Measurements from ENCODE around the gene ETFA. TPM values are rescaled to one million over a fixed set of nuclear protein-coding genes. Genes with fewer than 3 reads are reported as not detected.
A peak's percentile ranks its signal among the peaks of the same experiment; 100 is the strongest.
"Not testable (repeated sequence)": the region's sequence is repeated elsewhere in the genome, so short reads cannot be mapped to it uniquely, and the experiment has no call there.

ETFA gene
- total RNA-seq, 2 experiments from 2014 or later: 159 to 164 TPM

- CTCF ChIA-PET: interaction anchor here (1.2 to 1.4 kb wide), 2 partner anchors 9 to 163 kb away, joined by 3 to 4 read pairs; no protein-coding TSS in a partner anchor
- H3K4me1 Mint-ChIP-seq (ENCODE audit: low read depth): peaks cover 16% of the 10 kb centered on the region
Measured at GRCh38 chr15:76313731-76314130, 2.5 kb upstream of the ETFA start.

DNA sequence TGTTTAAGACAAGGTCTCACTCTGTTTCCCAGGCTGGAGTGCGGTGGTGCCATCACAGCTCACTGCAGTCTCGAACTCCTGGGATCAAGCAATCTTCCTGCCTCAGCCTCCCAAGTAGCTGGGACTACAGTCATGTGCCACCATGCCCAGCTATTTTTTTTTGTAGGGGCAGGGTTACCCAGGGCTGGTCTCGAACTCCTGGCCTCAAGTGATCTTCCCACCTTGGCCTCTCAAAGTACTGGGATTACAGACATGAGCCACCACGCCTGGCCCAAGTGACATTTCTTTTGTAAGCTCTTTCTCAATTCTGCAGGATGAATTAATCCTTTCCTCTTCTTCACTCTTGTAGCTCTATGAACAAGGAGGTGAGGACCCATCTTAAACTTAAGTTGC, 1.9 kb upstream of the ETFA start:
- H3K36me3 Mint-ChIP-seq (ENCODE audit: low read depth): peaks cover 10% of the 10 kb centered on the region
- H3K27ac Mint-ChIP-seq; H3K9me3 Mint-ChIP-seq; intact Hi-C loops (cut with micrococcal nuclease); POLR2A ChIA-PET; ATAC-seq; H3K27me3 Mint-ChIP-seq; DNase-seq; H3K4me3 Mint-ChIP-seq: not testable (repeated sequence)
- H3K4me1 Mint-ChIP-seq (ENCODE audit: low read depth): peaks cover 22% of the 10 kb centered on the region
- CTCF ChIA-PET: interaction anchor here (1.2 to 1.4 kb wide), 2 partner anchors 10 to 163 kb away, joined by 3 to 4 read pairs; no protein-coding TSS in a partner anchor

More at GRCh38 chr15:76313731-76314130, 2.5 kb upstream of the ETFA start:
- ATAC-seq (no peak), DNase-seq (no peak)
- POLR2A ChIA-PET: no interaction called here
- H3K9me3 Mint-ChIP-seq: no peaks in the 10 kb centered on the region
- peaks cover 5% of the 10 kb centered on the region for H3K36me3 Mint-ChIP-seq (ENCODE audit: low read depth)
- no peak overlapping the region for H3K4me3 Mint-ChIP-seq
- intact Hi-C loops (cut with micrococcal nuclease): no loop called here
- no peak overlapping the region for H3K27ac Mint-ChIP-seq
- TF ChIP-seq, protein P1, sequence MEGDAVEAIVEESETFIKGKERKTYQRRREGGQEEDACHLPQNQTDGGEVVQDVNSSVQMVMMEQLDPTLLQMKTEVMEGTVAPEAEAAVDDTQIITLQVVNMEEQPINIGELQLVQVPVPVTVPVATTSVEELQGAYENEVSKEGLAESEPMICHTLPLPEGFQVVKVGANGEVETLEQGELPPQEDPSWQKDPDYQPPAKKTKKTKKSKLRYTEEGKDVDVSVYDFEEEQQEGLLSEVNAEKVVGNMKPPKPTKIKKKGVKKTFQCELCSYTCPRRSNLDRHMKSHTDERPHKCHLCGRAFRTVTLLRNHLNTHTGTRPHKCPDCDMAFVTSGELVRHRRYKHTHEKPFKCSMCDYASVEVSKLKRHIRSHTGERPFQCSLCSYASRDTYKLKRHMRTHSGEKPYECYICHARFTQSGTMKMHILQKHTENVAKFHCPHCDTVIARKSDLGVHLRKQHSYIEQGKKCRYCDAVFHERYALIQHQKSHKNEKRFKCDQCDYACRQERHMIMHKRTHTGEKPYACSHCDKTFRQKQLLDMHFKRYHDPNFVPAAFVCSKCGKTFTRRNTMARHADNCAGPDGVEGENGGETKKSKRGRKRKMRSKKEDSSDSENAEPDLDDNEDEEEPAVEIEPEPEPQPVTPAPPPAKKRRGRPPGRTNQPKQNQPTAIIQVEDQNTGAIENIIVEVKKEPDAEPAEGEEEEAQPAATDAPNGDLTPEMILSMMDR (IDR thresholded peaks at IDR 0.05): no peak
- no peaks in the 10 kb centered on the region for H3K27me3 Mint-ChIP-seq

GRCh38 chr15:76312540-76313174, 1.4 kb upstream of the ETFA start:
- Mint-ChIP-seq H3K27ac (no peak overlapping the region), H3K4me1 (ENCODE audit: low read depth) (peaks cover 27% of the 10 kb centered on the region), H3K4me3 (peak overlapping the region; percentile 90), H3K36me3 (ENCODE audit: low read depth) (peaks cover 14% of the 10 kb centered on the region), H3K9me3 (no peaks in the 10 kb centered on the region), H3K27me3 (no peaks in the 10 kb centered on the region)
- intact Hi-C loops (cut with micrococcal nuclease): no loop called here
- TF ChIP-seq, protein P1 (IDR thresholded peaks at IDR 0.05): no peak
- DNase-seq: no peak
- ChIA-PET CTCF (interaction anchor here (1.2 to 1.4 kb wide), 2 partner anchors 10 to 162 kb away, joined by 3 to 4 read pairs; no protein-coding TSS in a partner anchor), POLR2A (no interaction called here)
- no peak for ATAC-seq

DNA sequence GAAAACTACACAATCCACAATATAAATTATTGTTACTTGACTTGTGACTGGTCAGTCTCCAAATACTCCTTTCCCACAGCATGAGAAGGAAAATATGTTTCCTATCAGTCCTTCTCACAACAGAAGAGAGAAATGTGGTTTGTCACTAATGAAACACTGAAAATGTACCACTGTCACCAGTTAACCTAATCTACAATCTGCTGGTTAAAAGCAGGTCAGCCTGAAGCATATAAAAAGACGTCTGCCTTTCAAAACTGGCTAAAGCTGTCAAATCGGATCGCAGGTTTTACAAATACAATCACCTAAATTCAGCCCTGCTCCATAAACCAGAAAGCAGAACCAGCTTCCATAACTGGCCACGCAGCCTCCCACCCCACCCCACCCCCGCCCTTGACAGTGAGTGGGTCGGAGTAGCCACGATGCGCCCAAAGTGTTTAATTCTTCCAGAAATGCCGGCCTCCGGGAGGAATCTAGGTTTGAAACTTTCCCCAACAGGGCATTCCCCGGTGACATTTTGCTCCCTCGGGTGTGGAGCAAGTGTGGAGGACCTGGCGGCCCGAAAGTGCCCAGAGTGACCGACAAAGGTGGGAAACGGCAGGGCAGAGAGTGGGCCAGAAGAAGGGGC, 682 bp downstream of the ETFA start:
- ChIA-PET CTCF (no interaction called here), POLR2A (interaction anchor here (0.9 to 1.8 kb wide), 3 partner anchors 16 to 28 kb away, joined by 3 to 6 read pairs (median 5); no protein-coding TSS in a partner anchor)
- peak; percentile 26 for DNase-seq
- H3K27ac Mint-ChIP-seq: peak overlapping the region; percentile 85
- TF ChIP-seq, protein P1 (IDR thresholded peaks at IDR 0.05): no peak
- intact Hi-C loops (cut with micrococcal nuclease): no loop called here
- H3K9me3 Mint-ChIP-seq: no peaks in the 10 kb centered on the region
- no peaks in the 10 kb centered on the region for H3K27me3 Mint-ChIP-seq
- H3K4me1 Mint-ChIP-seq (ENCODE audit: low read depth): peaks cover 35% of the 10 kb centered on the region
- ATAC-seq: peak; percentile 2
- H3K36me3 Mint-ChIP-seq (ENCODE audit: low read depth): peaks cover 16% of the 10 kb centered on the region
- peak overlapping the region; percentile 90 for H3K4me3 Mint-ChIP-seq

DNA sequence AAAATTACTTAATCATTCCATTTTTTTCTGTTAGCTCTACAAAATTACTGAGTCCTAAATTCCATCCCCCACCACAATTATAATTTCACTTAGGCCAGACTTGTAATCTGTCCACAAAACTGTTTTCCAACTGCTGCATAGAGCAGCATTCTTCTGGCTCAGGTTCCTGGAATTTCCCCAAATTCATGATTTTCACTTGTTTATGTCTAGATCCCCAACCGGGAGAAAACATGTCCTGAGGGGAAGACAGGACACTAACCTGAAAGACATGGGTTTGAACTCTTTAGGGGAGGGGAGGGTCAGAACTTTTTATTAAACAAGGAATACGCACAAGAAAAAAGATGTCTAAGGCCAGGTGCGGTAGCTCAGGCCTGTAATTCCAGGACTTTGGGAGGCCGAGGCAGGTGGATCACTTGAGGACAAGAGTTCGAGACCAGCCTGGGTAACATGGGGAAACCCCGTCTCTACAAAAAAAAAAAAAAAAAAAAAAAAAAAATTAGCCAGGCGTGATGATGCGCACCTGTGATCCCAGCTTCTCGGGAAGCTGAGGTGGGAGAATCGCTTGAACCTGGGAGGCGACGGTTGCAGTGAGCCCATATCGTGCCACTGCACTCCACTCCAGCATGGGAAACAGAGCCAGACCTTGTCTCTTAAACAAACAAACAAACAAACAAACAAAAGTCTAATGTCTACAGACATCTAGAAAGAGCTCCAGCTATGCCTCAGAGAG, 1.5 kb downstream of the ETFA start:
- Mint-ChIP-seq H3K4me1 (ENCODE audit: low read depth) (peaks cover 39% of the 10 kb centered on the region), H3K27me3 (no peaks in the 10 kb centered on the region), H3K36me3 (ENCODE audit: low read depth) (peaks cover 19% of the 10 kb centered on the region), H3K4me3 (peak overlapping the region; percentile 90), H3K27ac (peak overlapping the region; percentile 64), H3K9me3 (peaks cover 3% of the 10 kb centered on the region)
- CTCF ChIA-PET: interaction anchor here (1.1 kb wide), 1 partner anchor 11 kb away, joined by 3 read pairs; no protein-coding TSS in a partner anchor
- POLR2A ChIA-PET: interaction anchor here (1.2 kb wide), 1 partner anchor 15 kb away, joined by 5 read pairs; no protein-coding TSS in a partner anchor
- intact Hi-C loops (cut with micrococcal nuclease): no loop called here
- DNase-seq (no peak), ATAC-seq (no peak)
- TF ChIP-seq, protein P1 (IDR thresholded peaks at IDR 0.05): no peak

All from activated CD8-positive, alpha-beta T cell treated with anti-CD3 and anti-CD28 coated beads for 36 hours (primary cell).